IMR-90 (cell line): ENCODE measurements around the gene GRIA3. TPM values are rescaled to one million over a fixed set of nuclear protein-coding genes. Genes with fewer than 3 reads are reported as not detected.

Source experiments
- ATAC-seq: fragments of 200-7000 bp; cut with Tn5 transposase; 2 replicates; pipeline ENCODE4 v1.9.1; 2020; ENCODE audit warnings: low read depth, mild to moderate bottlenecking, moderate library complexity
- BruUV-seq: library from RNA; stranded (reverse); fragments of 400-500 nt; replicated peaks from 2 replicates; lab custom pipeline; 2021; lab: Mats Ljungman, UMichigan
- CTCF ChIA-PET: fragments of 300-600 bp; formaldehyde crosslinking; extraction: SDS; loops from one replicate; lab custom pipeline; 2021; ENCODE audit warnings: antibody characterized with exemption; lab: Yijun Ruan, JAX
- POLR2A ChIA-PET: fragments of 300-600 bp; sonication (Branson Sonifier 250); formaldehyde crosslinking; loops from one replicate; lab custom pipeline; 2022; ENCODE audit warnings: antibody characterized with exemption; ENCODE audit not compliant: unreplicated experiment; lab: Charles Lee
- DNase-seq: peaks from one replicate; pipeline ENCODE4 v3.0.0; 2013
- H2AFZ ChIP-seq: replicated peaks from 2 replicates; pipeline ENCODE3; 2013; ENCODE audit warnings: low read length, mild to moderate bottlenecking; ENCODE audit not compliant: poor library complexity
- H2AK5ac ChIP-seq: 2 replicates; pipeline ENCODE4 v1.6.1; 2013; ENCODE audit warnings: low read depth, low read length, inconsistent platforms
- H2AK9ac ChIP-seq: replicated peaks from 2 replicates; pipeline ENCODE3; 2013; ENCODE audit warnings: mild to moderate bottlenecking, low read depth, low read length, moderate library complexity; ENCODE audit not compliant: poor library complexity
- H2BK120ac ChIP-seq: 2 replicates; pipeline ENCODE4 v1.6.1; 2013; ENCODE audit warnings: low read depth, low read length, inconsistent platforms
- H2BK15ac ChIP-seq: 3 replicates; pipeline ENCODE4 v1.6.1; 2013; ENCODE audit warnings: low read depth, low read length, inconsistent platforms
- H2BK20ac ChIP-seq: 2 replicates; pipeline ENCODE4 v1.6.1; 2013; ENCODE audit warnings: low read depth, mild to moderate bottlenecking, inconsistent platforms, low read length, moderate library complexity
- H2BK5ac ChIP-seq: 2 replicates; pipeline ENCODE4 v1.6.1; 2013; ENCODE audit warnings: mild to moderate bottlenecking, low read depth, low read length, inconsistent platforms; ENCODE audit not compliant: poor library complexity, severe bottlenecking
- H3K14ac ChIP-seq: replicated peaks from 2 replicates; pipeline ENCODE4 v1.6.1; 2013; ENCODE audit warnings: low read depth, low read length, inconsistent platforms
- H3K18ac ChIP-seq: 2 replicates; pipeline ENCODE4 v1.6.1; 2013; ENCODE audit warnings: low read depth, low read length, control low read depth
- H3K23ac ChIP-seq: 2 replicates; pipeline ENCODE4 v1.6.1; 2013; ENCODE audit warnings: low read depth, low read length, inconsistent platforms
- H3K27ac ChIP-seq: 2 replicates; pipeline ENCODE4 v1.5.1; 2013; ENCODE audit warnings: mild to moderate bottlenecking, control low read depth, low read length; ENCODE audit not compliant: insufficient read depth
- H3K27me3 ChIP-seq: 2 replicates; pipeline ENCODE4 v1.6.1; 2013; ENCODE audit warnings: low read length; ENCODE audit not compliant: control insufficient read depth, insufficient read depth
- H3K36me3 ChIP-seq: 2 replicates; pipeline ENCODE4 v1.6.1; 2013; ENCODE audit warnings: low read length, mixed read lengths; ENCODE audit not compliant: control insufficient read depth, insufficient read depth
- H3K4ac ChIP-seq: 2 replicates; pipeline ENCODE4 v1.6.1; 2013; ENCODE audit warnings: low read depth, low read length, inconsistent platforms
- H3K4me1 ChIP-seq: 2 replicates; pipeline ENCODE4 v1.6.1; 2013; ENCODE audit warnings: low read length, mixed read lengths; ENCODE audit not compliant: control insufficient read depth, insufficient read depth
- H3K4me2 ChIP-seq: 2 replicates; pipeline ENCODE4 v1.6.1; 2013; ENCODE audit warnings: low read depth, mild to moderate bottlenecking, control low read depth, low read length, moderate library complexity
- H3K4me3 ChIP-seq: 2 replicates; pipeline ENCODE4 v1.5.1; 2013; ENCODE audit warnings: low read depth, mild to moderate bottlenecking, control low read depth, low read length, moderate library complexity; ENCODE audit not compliant: insufficient read depth
- H3K56ac ChIP-seq: 2 replicates; pipeline ENCODE4 v1.6.1; 2013; ENCODE audit warnings: low read length, inconsistent platforms; ENCODE audit not compliant: insufficient read depth; ENCODE audit errors: extremely low read depth
- H3K79me1 ChIP-seq, 2 experiments: 2 replicates each; pipeline ENCODE4 v1.6.1; 2013; ENCODE audit warnings: low read length in 2 of 2, inconsistent platforms in 1 of 2, low read depth in 1 of 2
- H3K9ac ChIP-seq: 2 replicates; pipeline ENCODE4 v1.6.1; 2013; ENCODE audit warnings: low read depth, low read length, control low read depth
- H3K9me1 ChIP-seq: 2 replicates; pipeline ENCODE4 v1.6.1; 2013; ENCODE audit warnings: low read length, inconsistent platforms; ENCODE audit not compliant: insufficient read depth
- H3K9me3 ChIP-seq: 2 replicates; pipeline ENCODE4 v1.6.1; 2013; ENCODE audit warnings: low read length; ENCODE audit not compliant: control insufficient read depth, insufficient read depth
- H4K20me1 ChIP-seq: 2 replicates; pipeline ENCODE4 v1.6.1; 2013; ENCODE audit warnings: low read length, inconsistent platforms; ENCODE audit not compliant: insufficient read depth
- H4K5ac ChIP-seq: 2 replicates; pipeline ENCODE4 v1.6.1; 2013; ENCODE audit warnings: mild to moderate bottlenecking, low read depth, low read length, control low read depth
- H4K8ac ChIP-seq, 2 experiments: 2 replicates each; pipeline ENCODE4 v1.6.1; 2013; ENCODE audit warnings: low read depth in 2 of 2, low read length in 2 of 2, control low read depth in 1 of 2, inconsistent platforms in 1 of 2
- H4K91ac ChIP-seq: 2 replicates; pipeline ENCODE4 v1.6.1; 2013; ENCODE audit warnings: low read depth, low read length, inconsistent platforms; ENCODE audit not compliant: insufficient read depth
- BHLHE40 ChIP-seq: fragments of 150-350 bp; IDR thresholded peaks from 2 replicates; pipeline ENCODE4 v1.6.1; 2016; ENCODE audit warnings: mild to moderate bottlenecking, low read depth, low read length
- CEBPB ChIP-seq: IDR thresholded peaks from 2 replicates; pipeline ENCODE4 v1.6.1; 2012; ENCODE audit warnings: low read depth, low read length, improper control_type of control experiment
- CHD1 ChIP-seq: IDR thresholded peaks from 2 replicates; pipeline ENCODE4 v1.6.1; 2012; ENCODE audit warnings: low read depth, low read length, improper control_type of control experiment
- FOS ChIP-seq: fragments of 150-350 bp; IDR thresholded peaks from 2 replicates; pipeline ENCODE4 v1.6.1; 2016; ENCODE audit warnings: low read depth, low read length
- MAFK ChIP-seq: IDR thresholded peaks from 2 replicates; pipeline ENCODE4 v1.6.1; 2012; ENCODE audit warnings: low read depth, low read length, improper control_type of control experiment
- MXI1 ChIP-seq: IDR thresholded peaks from 2 replicates; pipeline ENCODE4 v1.6.1; 2012; ENCODE audit warnings: low read depth, mild to moderate bottlenecking, low read length, moderate library complexity, borderline replicate concordance
- NFE2L2 ChIP-seq: fragments of 150-350 bp; IDR thresholded peaks from 2 replicates; pipeline ENCODE4 v1.6.1; 2016; ENCODE audit warnings: low read depth, mild to moderate bottlenecking, low read length
- RAD21 ChIP-seq: IDR thresholded peaks from 2 replicates; pipeline ENCODE4 v1.6.1; 2012; ENCODE audit warnings: low read length, improper control_type of control experiment
- RCOR1 ChIP-seq: IDR thresholded peaks from 2 replicates; pipeline ENCODE4 v1.6.1; 2012; ENCODE audit warnings: mild to moderate bottlenecking, low read length, improper control_type of control experiment; ENCODE audit not compliant: insufficient replicate concordance
- RFX5 ChIP-seq: IDR thresholded peaks from 2 replicates; pipeline ENCODE4 v1.8.0; 2012; ENCODE audit warnings: low read depth, mild to moderate bottlenecking, low read length, moderate library complexity
- SMC3 ChIP-seq: fragments of 150-350 bp; IDR thresholded peaks from 2 replicates; pipeline ENCODE4 v1.6.1; 2016; ENCODE audit warnings: low read depth, mild to moderate bottlenecking, antibody characterized with exemption, low read length, moderate library complexity
- WGBS, 2 experiments: methylation state at CpG; one replicate each; pipeline versions ENCODE4 v1.1.5 to v1.1.7; 2013; ENCODE audit warnings: missing lambda C conversion rate in 2 of 2; ENCODE audit not compliant: insufficient read length in 1 of 2; ENCODE audit errors: extremely low coverage in 2 of 2; 5-methylcytosine and 5-hydroxymethylcytosine counted together
- dilution Hi-C: fragments of 300-500 bp; cut with HindIII; formaldehyde crosslinking; loops from one replicate; pipeline ENCODE4 v1.14.3; 2018; ENCODE audit warnings: low sequenced_read_pairs; ENCODE audit not compliant: unreplicated experiment
- in situ Hi-C: fragments of 300-500 bp; cut with MboI; formaldehyde crosslinking; loops from 3 replicates; pipeline ENCODE4 v1.14.3; 2019; ENCODE audit warnings: low sequenced_read_pairs, inconsistent platforms, mixed read lengths
- intact Hi-C: fragments of 100-400 bp; cut with micrococcal nuclease; formaldehyde crosslinking; loops from 2 replicates; pipeline ENCODE4 v1.10.0; 2022
- polyA plus RNA-seq, 3 experiments: library from polyadenylated mRNA; depleted of rRNA; stranded (reverse); fragments of >200 nt; gene quantifications; 2 replicates each; pipeline ENCODE4 v1.2.3, GENCODE V29; 2012; ENCODE audit warnings: low replicate concordance in 1 of 3
- total RNA-seq: library from RNA; depleted of rRNA; stranded (reverse); fragments of >200 nt; gene quantifications from 2 replicates; pipeline ENCODE4 v1.2.3, GENCODE V29; 2012
- TF ChIP-seq, protein P1 (sequence below): fragments of 150-350 bp; IDR thresholded peaks from 2 replicates; pipeline ENCODE4 v1.6.1; 2017; ENCODE audit warnings: mild to moderate bottlenecking, antibody characterized with exemption, low read length, low read depth
- TF ChIP-seq, protein P2 (sequence below): conservative IDR thresholded peaks from 2 replicates; pipeline ENCODE4 v1.5.1; 2012; ENCODE audit warnings: mild to moderate bottlenecking, low read depth, low read length, improper control_type of control experiment

Gene GRIA3
- total and polyA plus RNA-seq, 2 of the 4 experiments (the other 2 are of a cell fraction) = not detected

DNA sequence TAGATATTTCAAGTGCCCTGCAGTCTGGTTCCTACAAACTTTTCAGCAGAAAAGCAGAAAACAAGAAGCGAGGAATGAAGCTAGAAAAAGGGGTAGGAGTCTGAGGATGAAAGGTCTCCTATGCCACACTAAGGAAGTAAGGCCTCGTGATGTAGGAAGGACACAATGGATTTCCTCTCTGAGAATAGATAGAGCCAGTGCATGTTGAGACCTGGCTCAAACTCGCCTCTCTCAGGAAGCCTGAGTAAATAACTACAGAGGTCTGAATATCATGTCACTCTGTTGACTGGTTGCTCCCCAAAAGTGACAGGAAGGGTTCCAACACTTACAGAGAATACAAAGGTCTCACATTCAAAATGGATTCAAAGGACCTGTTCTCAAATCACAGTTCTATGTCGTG is 93.3 kb downstream of the GRIA3 start:
- POLR2A ChIA-PET = no interaction called here
- Histone ChIP-seq H3K18ac (no peak overlapping the region), H2BK20ac (no peak overlapping the region), H3K36me3 (no peaks in the 10 kb centered on the region), H4K5ac (no peak overlapping the region), H3K23ac (no peak overlapping the region), H2AK5ac (no peak overlapping the region), H3K27me3 (no peaks in the 10 kb centered on the region), H3K9me1 (no peaks in the 10 kb centered on the region), H3K9me3 (no peaks in the 10 kb centered on the region), H3K4me2 (no peak overlapping the region), H3K56ac (no peak overlapping the region), H3K9ac (no peak overlapping the region), H4K8ac (no peak overlapping the region), H2AK9ac (no peak overlapping the region), H3K14ac (no peak overlapping the region), H3K79me1 (no peaks in the 10 kb centered on the region), H2BK15ac (no peak overlapping the region), H4K91ac (no peak overlapping the region), H3K4ac (no peak overlapping the region), H4K20me1 (no peaks in the 10 kb centered on the region), H3K27ac (no peak overlapping the region), H2BK5ac (no peak overlapping the region), H2AFZ (no peak overlapping the region), H3K4me3 (no peak overlapping the region), H3K4me1 (no peaks in the 10 kb centered on the region), H2BK120ac (no peak overlapping the region)
- dilution Hi-C loops (no loop called here), intact Hi-C loops (no loop called here), in situ Hi-C loops (no loop called here)
- DNase-seq (no peak), ATAC-seq (no peak)
- no TSS peak for BruUV-seq
- CTCF ChIA-PET = no interaction called here
- TF ChIP-seq CEBPB (no peak), CHD1 (no peak), MAFK (no peak), SMC3 (no peak), BHLHE40 (no peak), RCOR1 (no peak), RFX5 (no peak), RAD21 (no peak), FOS (no peak), MXI1 (no peak), NFE2L2 (no peak)
- TF ChIP-seq, protein P1, sequence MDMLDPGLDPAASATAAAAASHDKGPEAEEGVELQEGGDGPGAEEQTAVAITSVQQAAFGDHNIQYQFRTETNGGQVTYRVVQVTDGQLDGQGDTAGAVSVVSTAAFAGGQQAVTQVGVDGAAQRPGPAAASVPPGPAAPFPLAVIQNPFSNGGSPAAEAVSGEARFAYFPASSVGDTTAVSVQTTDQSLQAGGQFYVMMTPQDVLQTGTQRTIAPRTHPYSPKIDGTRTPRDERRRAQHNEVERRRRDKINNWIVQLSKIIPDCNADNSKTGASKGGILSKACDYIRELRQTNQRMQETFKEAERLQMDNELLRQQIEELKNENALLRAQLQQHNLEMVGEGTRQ = no peak
- TF ChIP-seq, protein P2, sequence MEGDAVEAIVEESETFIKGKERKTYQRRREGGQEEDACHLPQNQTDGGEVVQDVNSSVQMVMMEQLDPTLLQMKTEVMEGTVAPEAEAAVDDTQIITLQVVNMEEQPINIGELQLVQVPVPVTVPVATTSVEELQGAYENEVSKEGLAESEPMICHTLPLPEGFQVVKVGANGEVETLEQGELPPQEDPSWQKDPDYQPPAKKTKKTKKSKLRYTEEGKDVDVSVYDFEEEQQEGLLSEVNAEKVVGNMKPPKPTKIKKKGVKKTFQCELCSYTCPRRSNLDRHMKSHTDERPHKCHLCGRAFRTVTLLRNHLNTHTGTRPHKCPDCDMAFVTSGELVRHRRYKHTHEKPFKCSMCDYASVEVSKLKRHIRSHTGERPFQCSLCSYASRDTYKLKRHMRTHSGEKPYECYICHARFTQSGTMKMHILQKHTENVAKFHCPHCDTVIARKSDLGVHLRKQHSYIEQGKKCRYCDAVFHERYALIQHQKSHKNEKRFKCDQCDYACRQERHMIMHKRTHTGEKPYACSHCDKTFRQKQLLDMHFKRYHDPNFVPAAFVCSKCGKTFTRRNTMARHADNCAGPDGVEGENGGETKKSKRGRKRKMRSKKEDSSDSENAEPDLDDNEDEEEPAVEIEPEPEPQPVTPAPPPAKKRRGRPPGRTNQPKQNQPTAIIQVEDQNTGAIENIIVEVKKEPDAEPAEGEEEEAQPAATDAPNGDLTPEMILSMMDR = no peak
- 20% methylated on average over 2 of the region's 4 CpGs; no CpG with 5 or more reads in 1 of the 2 experiments for whole genome bisulfite sequencing, 2 experiments
